Progenitor cell of endocrine pancreas (in vitro differentiated cells): Measurements from ENCODE around the gene KLHL34. TPM values are rescaled to one million over a fixed set of nuclear protein-coding genes. Genes with fewer than 3 reads are reported as not detected.

Experiments used
- DNase-seq: peaks from one replicate; pipeline ENCODE4 v3.0.0; 2021; ENCODE audit warnings: low spot score; ENCODE audit not compliant: unreplicated experiment
- H3K27ac Mint-ChIP-seq: 2 replicates; pipeline ENCODE4 v1.8.0; 2021; ENCODE audit warnings: mild to moderate bottlenecking, moderate library complexity, mixed read lengths
- H3K27me3 Mint-ChIP-seq: 2 replicates; pipeline ENCODE4 v1.8.0; 2021; ENCODE audit warnings: mixed read lengths
- H3K36me3 Mint-ChIP-seq: 2 replicates; pipeline ENCODE4 v1.8.0; 2022; ENCODE audit warnings: mixed read lengths; ENCODE audit not compliant: insufficient read depth
- H3K4me1 Mint-ChIP-seq: 2 replicates; pipeline ENCODE4 v1.8.0; 2021; ENCODE audit warnings: low read depth, mixed read lengths
- H3K4me3 Mint-ChIP-seq: 2 replicates; pipeline ENCODE4 v1.8.0; 2021; ENCODE audit warnings: low read depth, mild to moderate bottlenecking, moderate library complexity, mixed read lengths
- H3K9me3 Mint-ChIP-seq: 2 replicates; pipeline ENCODE4 v1.8.0; 2021; ENCODE audit warnings: low read depth, mixed read lengths
- total RNA-seq: library from RNA; stranded (reverse); gene quantifications from 2 replicates; pipeline ENCODE4 v1.2.1, GENCODE V29; 2021
- TF ChIP-seq, protein P1 (sequence below): fragments of 200-600 bp; sonication (generic); IDR thresholded peaks from one replicate; pipeline ENCODE4 v1.5.0; 2021; ENCODE audit warnings: antibody characterized with exemption, mild to moderate bottlenecking; ENCODE audit not compliant: unreplicated experiment

Gene KLHL34
- total RNA-seq, 1 donor from 2014 or later, result not detected

DNA sequence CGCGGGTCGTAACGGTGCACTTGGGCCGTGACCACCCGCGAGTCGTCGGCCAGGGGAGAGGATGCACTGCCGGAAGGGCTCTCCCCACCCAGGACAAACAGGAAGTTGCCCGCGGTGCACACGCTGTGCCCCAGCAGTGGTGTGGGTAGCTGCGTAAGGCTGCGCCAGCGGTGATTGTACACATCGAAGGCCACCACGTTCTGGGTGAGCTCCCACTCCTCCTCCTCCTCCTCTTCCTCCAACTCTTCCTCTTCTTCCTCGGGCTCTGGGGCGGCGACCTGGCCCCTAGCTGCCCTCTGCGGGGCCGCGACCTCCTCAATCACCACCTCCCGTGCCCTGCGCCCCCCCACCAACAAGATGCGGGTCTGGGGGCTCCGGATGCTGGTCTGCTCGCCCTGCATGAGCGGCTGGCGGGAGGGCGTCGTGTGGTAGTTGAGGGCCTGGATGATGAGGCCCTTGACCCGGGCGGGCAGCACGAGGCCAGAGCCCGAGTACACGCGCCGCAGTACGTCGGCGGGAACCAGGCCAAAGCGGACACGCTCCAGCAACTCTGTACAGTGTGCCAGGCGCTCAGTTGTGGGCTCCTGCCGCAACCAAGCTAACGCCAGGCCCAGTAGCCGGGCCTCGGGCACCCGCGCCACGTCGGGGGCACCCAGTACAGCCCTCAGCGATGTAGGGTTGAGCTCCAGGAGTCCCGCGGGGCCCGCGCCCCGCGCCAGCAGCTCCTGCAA lies 1.4 kb downstream of the KLHL34 start:
- Mint-ChIP-seq H3K27ac (no peak overlapping the region), H3K4me1 (no peaks in the 10 kb centered on the region), H3K27me3 (no peaks in the 10 kb centered on the region), H3K9me3 (peaks cover 3% of the 10 kb centered on the region), H3K4me3 (no peak overlapping the region), H3K36me3 (peaks cover 14% of the 10 kb centered on the region)
- TF ChIP-seq, protein P1, sequence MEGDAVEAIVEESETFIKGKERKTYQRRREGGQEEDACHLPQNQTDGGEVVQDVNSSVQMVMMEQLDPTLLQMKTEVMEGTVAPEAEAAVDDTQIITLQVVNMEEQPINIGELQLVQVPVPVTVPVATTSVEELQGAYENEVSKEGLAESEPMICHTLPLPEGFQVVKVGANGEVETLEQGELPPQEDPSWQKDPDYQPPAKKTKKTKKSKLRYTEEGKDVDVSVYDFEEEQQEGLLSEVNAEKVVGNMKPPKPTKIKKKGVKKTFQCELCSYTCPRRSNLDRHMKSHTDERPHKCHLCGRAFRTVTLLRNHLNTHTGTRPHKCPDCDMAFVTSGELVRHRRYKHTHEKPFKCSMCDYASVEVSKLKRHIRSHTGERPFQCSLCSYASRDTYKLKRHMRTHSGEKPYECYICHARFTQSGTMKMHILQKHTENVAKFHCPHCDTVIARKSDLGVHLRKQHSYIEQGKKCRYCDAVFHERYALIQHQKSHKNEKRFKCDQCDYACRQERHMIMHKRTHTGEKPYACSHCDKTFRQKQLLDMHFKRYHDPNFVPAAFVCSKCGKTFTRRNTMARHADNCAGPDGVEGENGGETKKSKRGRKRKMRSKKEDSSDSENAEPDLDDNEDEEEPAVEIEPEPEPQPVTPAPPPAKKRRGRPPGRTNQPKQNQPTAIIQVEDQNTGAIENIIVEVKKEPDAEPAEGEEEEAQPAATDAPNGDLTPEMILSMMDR, result no peak
- DNase-seq, result no peak

DNA sequence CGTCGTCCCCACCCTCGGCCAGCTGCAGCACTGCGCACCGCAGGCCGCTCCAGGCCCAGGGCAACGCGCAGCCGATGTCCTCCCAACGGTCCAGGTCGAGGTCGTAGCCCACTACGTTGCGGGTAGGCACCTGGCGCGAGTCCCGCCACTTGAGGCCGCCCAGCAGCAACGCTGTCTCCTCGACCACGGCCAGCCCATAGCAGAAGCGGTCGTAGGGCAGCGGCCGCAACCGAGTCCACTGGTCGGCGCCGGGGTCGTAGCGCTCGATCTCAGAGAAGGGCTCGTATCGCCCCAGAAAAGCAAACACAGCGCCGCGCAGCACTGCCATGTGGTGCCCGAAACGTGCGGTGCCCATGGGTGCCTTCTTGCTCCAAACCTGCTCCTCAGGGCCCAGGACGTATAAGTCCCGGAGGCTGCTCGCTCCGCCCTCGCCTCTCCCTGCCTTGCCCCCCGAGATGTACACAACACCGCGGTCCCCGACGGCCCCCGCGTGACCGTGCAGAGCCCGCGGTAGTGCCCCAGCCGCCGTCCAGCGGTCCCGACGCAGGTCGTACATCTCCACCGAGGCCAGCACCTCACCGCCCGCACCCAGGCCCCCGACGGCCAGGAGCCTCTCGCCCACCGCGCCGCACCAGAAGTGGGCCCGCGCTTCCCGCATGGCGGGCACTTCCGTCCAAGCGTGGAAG lies 2.1 kb downstream of the KLHL34 start:
- DNase-seq, result no peak
- H3K27ac Mint-ChIP-seq, result peak overlapping the region; percentile 27
- TF ChIP-seq, protein P1, result no peak

DNA sequence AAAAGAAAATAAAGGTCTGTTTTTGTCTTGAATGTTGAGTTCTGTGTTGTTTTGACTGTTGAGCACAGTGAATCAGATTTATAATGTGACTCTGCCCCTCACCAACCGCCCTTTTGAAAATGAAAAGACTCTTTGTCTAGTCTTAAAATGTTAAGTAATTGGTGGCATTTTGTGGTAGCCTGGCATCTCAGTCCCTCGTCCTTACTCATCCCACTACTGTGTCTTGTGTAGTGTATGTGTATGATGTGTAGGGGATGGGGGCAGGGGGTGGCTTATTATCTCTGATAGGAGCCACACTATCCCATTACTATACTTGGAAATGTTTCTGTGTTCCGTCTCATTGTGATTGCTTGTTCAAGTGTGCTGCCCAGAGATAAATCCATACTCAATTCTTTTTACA lies 12.2 kb downstream of the KLHL34 start:
- Mint-ChIP-seq H3K27me3 (no peaks in the 10 kb centered on the region), H3K4me3 (no peak overlapping the region), H3K27ac (no peak overlapping the region), H3K36me3 (peaks cover 7% of the 10 kb centered on the region), H3K4me1 (peaks cover 3% of the 10 kb centered on the region), H3K9me3 (no peaks in the 10 kb centered on the region)
- DNase-seq, result no peak
- TF ChIP-seq, protein P1, result no peak

More for the DNA sequence above, 2.1 kb downstream of the KLHL34 start:
- Mint-ChIP-seq H3K4me1 (no peaks in the 10 kb centered on the region), H3K9me3 (peaks cover 3% of the 10 kb centered on the region), H3K27me3 (no peaks in the 10 kb centered on the region), H3K36me3 (peaks cover 14% of the 10 kb centered on the region), H3K4me3 (no peak overlapping the region)

DNA sequence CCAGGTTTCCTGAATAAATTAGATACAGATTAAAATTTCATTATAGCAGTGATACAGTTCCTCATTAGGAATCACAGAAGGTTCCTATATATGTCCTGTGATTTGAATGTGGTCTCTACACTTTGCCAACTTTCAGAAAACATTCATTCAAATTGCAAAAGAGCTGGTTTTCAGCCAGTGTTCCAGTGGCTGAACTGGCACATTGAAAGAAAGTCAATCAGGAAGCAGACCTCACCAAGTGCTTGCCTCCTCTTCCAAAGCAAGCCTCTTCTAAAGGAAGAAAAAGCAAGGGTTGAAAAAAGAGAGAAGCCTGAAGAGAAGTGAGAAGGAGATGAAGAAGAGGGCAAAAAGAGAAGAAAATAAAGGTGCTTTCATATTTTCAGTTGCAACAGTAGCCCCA lies 12.7 kb downstream of the KLHL34 start:
- TF ChIP-seq, protein P1, result no peak
- H3K27ac Mint-ChIP-seq, result no peak overlapping the region
- no peaks in the 10 kb centered on the region for H3K9me3 Mint-ChIP-seq
- H3K27me3 Mint-ChIP-seq, result no peaks in the 10 kb centered on the region
- H3K4me1 Mint-ChIP-seq, result peaks cover 3% of the 10 kb centered on the region
- H3K36me3 Mint-ChIP-seq, result peaks cover 7% of the 10 kb centered on the region
- H3K4me3 Mint-ChIP-seq, result no peak overlapping the region
- DNase-seq, result no peak

DNA sequence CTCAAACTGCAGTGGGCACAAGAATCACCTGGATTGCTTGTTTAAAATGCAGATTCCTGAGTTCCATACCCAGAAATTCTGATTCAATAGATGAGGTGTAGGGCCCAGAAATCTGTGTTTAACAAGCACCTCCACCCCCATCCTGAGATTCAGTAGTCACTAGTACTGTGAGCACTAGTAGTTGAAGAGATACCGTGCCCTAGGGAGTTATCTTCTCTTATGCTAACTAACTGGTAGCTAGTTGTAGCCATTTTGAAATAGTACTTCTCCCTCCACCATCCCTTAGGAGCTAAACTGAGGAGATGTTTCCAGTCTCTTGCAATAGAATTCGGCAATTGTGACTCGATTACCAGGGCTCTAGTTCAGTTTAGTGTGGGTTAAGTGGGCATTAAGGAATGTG lies 18.4 kb downstream of the KLHL34 start:
- Mint-ChIP-seq H3K4me3 (no peak overlapping the region), H3K9me3 (no peaks in the 10 kb centered on the region), H3K36me3 (no peaks in the 10 kb centered on the region), H3K27me3 (no peaks in the 10 kb centered on the region), H3K27ac (no peak overlapping the region), H3K4me1 (peaks cover 1% of the 10 kb centered on the region)
- no peak for DNase-seq
- TF ChIP-seq, protein P1, result no peak
